Measurements from ENCODE around the gene KYAT1. TPM values are rescaled to one million over a fixed set of nuclear protein-coding genes. Genes with fewer than 3 reads are reported as not detected.
A peak's percentile ranks its signal among the peaks of the same experiment; 100 is the strongest.

Gene KYAT1
- total RNA-seq, 2 donors from 2014 or later = 13.6 to 25.3 TPM

- Mint-ChIP-seq H3K4me1 (peaks cover 20% of the 10 kb centered on the region), H3K9me3 (no peaks in the 10 kb centered on the region), H3K27me3 (ENCODE audit: insufficient read depth) (no peaks in the 10 kb centered on the region), H3K27ac (no peak overlapping the region), H3K4me3 (no peak overlapping the region), H3K36me3 (ENCODE audit: low read depth) (peaks cover 36% of the 10 kb centered on the region)
- no peaks in the 10 kb centered on the region for H3K9me3 ChIP-seq (ENCODE audit: control insufficient read depth, low read length)
- H3K4me3 ChIP-seq (ENCODE audit: low read length) = no peak overlapping the region
- WGBS, 2 experiments (ENCODE audit: insufficient coverage in 1 of 2, insufficient read length in 1 of 2) = 95 to 96% methylated on average over 21 to 26 of the region's 26 CpGs
- H3K27ac ChIP-seq (ENCODE audit: low read depth, low read length) = no peak overlapping the region
- DNase-seq = peak; percentile 38
- H3K36me3 ChIP-seq (ENCODE audit: control insufficient read depth, insufficient read depth, low read length) = peaks cover 45% of the 10 kb centered on the region
- no peaks in the 10 kb centered on the region for H3K4me1 ChIP-seq (ENCODE audit: control insufficient read depth, insufficient read depth, low read length)
- no peak for TF ChIP-seq CTCF (conservative IDR thresholded peaks at IDR 0.05)
- H3K9ac ChIP-seq (ENCODE audit: extremely low read depth, low read length, poor library complexity, severe bottlenecking) = no peak overlapping the region
- no peaks in the 10 kb centered on the region for H3K27me3 ChIP-seq (ENCODE audit: control insufficient read depth, insufficient read depth, low read length, poor library complexity, severe bottlenecking)
These were observed 35.5 kb upstream of the KYAT1 start for GRCh38 chr9:128917151-128917849.

GRCh38 chr9:128916745-128917144, 35.0 kb upstream of the KYAT1 start:
- H3K4me3 ChIP-seq (ENCODE audit: low read length) = no peak overlapping the region
- H3K9ac ChIP-seq (ENCODE audit: extremely low read depth, low read length, poor library complexity, severe bottlenecking) = no peak overlapping the region
- no peaks in the 10 kb centered on the region for H3K27me3 Mint-ChIP-seq (ENCODE audit: insufficient read depth)
- no peaks in the 10 kb centered on the region for H3K9me3 Mint-ChIP-seq
- no peaks in the 10 kb centered on the region for H3K9me3 ChIP-seq (ENCODE audit: control insufficient read depth, low read length)
- H3K4me1 ChIP-seq (ENCODE audit: control insufficient read depth, insufficient read depth, low read length) = peaks cover 4% of the 10 kb centered on the region
- H3K36me3 ChIP-seq (ENCODE audit: control insufficient read depth, insufficient read depth, low read length) = peaks cover 49% of the 10 kb centered on the region
- TF ChIP-seq CTCF (conservative IDR thresholded peaks at IDR 0.05) = no peak
- no peaks in the 10 kb centered on the region for H3K27me3 ChIP-seq (ENCODE audit: control insufficient read depth, insufficient read depth, low read length, poor library complexity, severe bottlenecking)
- H3K4me3 Mint-ChIP-seq = no peak overlapping the region
- H3K4me1 Mint-ChIP-seq = peaks cover 24% of the 10 kb centered on the region
- H3K27ac ChIP-seq (ENCODE audit: low read depth, low read length) = no peak overlapping the region
- DNase-seq = no peak
- peaks cover 36% of the 10 kb centered on the region for H3K36me3 Mint-ChIP-seq (ENCODE audit: low read depth)
- H3K27ac Mint-ChIP-seq = no peak overlapping the region
- 97 to 100% methylated on average over 5 to 11 of the region's 11 CpGs for WGBS, 2 experiments (ENCODE audit: insufficient coverage in 1 of 2, insufficient read length in 1 of 2)

- Mint-ChIP-seq H3K27me3 (ENCODE audit: insufficient read depth) (no peaks in the 10 kb centered on the region), H3K4me1 (peaks cover 23% of the 10 kb centered on the region), H3K4me3 (no peak overlapping the region), H3K27ac (no peak overlapping the region), H3K36me3 (ENCODE audit: low read depth) (peaks cover 36% of the 10 kb centered on the region), H3K9me3 (no peaks in the 10 kb centered on the region)
- TF ChIP-seq CTCF (conservative IDR thresholded peaks at IDR 0.05) = no peak
- Histone ChIP-seq H3K4me1 (ENCODE audit: control insufficient read depth, insufficient read depth, low read length) (peaks cover 9% of the 10 kb centered on the region), H3K27ac (ENCODE audit: low read depth, low read length) (no peak overlapping the region), H3K9ac (ENCODE audit: extremely low read depth, low read length, poor library complexity, severe bottlenecking) (no peak overlapping the region), H3K4me3 (ENCODE audit: low read length) (no peak overlapping the region), H3K9me3 (ENCODE audit: control insufficient read depth, low read length) (no peaks in the 10 kb centered on the region), H3K27me3 (ENCODE audit: control insufficient read depth, insufficient read depth, low read length, poor library complexity, severe bottlenecking) (no peaks in the 10 kb centered on the region), H3K36me3 (ENCODE audit: control insufficient read depth, insufficient read depth, low read length) (peaks cover 54% of the 10 kb centered on the region)
- WGBS, 2 experiments (ENCODE audit: insufficient coverage in 1 of 2, insufficient read length in 1 of 2) = 94 to 97% methylated on average over 10 to 18 of the region's 18 CpGs
- DNase-seq = peak; percentile 50
These were observed 34.5 kb upstream of the KYAT1 start for GRCh38 chr9:128916204-128916603.
